ENCODE data around the gene SNRNP70.

Gene SNRNP70

DNA sequence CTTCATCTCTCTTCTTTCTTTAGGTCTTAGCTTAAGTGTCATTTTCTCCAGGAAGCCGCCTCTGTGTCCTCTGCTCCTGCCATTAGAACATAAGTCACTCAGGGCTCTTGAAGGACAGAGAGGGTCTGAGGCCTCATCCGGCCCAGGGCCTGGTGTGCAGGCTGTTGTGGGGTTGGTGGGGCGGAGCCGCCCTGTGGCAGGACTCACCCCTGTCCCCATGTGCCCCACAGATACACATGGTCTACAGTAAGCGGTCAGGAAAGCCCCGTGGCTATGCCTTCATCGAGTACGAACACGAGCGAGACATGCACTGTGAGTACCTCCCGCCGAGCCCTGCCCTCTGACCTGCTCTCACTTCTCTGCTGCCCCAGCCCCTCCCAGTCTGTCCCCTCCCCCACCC, 15.9 kb downstream of the SNRNP70 start:
- no peak for DNase-seq (ENCODE audit: low read depth)

DNA sequence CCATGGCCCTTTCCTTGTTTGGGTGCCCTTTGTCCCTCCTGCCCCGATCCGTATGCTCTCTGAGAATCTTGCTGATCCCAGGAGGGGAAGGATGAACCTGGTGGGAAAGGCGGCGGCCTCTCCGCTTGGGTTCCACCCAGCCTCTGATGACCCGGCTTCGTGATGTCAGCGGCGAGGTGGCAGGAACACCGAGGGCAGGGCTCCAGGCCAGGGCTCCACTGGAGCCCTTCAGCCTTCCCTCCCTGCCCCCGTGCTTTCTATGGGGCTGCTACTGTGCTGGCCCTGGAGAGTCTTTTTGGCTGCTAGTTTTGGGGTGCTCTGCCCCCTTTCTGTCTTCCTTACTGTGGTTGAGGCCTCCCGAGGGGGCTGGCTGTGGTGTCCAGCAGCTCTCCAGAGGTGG, 17.1 kb downstream of the SNRNP70 start:
- no peak for DNase-seq (ENCODE audit: low read depth)

DNA sequence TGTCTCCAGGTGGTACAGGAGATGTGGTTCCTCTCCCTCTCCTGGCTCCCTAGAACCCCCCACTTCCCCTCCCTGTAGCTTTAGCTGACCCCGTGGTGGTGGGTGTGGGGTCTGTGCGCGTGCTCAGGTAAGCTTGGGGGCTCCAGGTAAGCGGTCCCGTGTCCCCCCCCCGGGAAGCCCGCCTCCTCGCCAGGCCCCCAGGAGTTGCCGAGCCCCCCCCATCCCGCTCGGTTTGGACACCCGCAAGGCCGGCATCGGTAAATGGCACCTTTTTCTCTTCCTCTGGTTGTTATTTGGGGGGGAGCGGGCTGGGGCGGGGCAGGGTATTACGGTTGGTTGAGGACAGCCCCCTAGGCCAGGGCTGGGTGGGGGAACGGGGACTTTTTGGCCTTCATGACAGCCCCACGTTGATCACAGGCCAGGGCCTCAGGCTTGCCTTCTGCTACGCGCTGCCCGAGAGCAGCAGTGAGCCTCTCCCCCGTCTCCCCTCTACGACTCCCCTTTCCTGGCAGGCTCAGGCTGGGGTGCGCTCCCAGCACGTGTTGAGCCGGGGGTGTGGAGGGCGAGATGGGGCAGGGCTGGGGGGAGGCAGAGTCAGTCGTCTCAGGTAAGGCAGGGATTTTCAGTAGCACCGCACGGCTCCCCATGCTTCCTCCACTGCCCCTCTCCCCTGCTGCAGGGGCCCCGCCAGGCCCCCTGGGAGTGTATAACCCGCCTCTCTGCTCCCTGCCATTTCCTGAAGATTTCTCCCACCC, 18.3 kb downstream of the SNRNP70 start:
- no peak for DNase-seq (ENCODE audit: low read depth)

DNA sequence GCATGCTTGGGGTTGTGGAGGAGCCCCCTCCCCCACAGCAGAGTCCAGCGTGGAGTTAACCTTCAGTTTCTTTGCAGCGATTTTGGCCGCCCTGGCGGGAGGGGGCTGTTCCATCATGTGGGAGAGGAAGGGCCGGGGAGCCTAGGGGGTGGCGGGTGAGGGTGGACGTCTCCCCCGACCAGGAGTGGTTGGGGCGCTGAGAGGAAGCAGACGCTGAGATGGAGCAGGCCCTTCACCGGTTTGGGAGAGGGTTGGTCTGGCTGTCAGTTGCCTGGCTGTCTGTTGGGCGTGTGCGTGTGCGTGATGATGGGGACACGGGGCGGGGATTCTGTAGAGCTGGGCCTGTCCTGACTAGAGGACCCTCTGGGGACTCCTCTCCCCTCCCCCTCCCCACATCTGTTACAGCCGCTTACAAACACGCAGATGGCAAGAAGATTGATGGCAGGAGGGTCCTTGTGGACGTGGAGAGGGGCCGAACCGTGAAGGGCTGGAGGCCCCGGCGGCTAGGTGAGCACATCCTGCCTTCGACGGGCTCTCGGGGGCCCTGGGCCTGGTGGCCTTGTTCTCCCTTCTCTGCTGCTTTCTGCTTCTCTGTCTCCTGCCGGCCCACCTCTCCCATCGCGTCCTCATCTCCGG, 19.1 kb downstream of the SNRNP70 start:
- DNase-seq (ENCODE audit: low read depth), result no peak

DNA sequence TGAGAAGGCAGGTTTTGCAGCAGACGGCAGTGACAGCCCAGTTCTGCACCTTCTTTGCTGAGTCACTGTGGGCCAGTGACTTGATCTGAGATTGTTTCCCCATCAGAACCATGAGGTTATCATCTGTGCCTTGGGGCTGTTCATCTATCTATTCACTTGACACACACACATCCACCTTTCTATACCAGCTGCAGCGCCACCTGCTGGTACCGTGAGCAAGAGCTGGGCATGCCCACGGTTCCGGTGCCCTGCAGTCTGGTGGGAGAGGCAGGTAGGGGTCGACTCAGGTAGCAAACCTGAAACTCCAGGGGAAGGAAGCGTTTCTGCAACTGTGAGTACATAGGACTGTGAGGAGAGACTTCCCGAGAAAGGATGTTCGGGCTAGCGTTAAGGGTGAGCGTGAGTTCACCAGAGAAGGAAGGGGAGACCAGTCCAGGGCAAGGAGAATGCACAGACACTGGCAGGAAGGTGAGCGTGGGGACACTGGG, 21.4 kb downstream of the SNRNP70 start:
- DNase-seq (ENCODE audit: low read depth), result no peak

DNA sequence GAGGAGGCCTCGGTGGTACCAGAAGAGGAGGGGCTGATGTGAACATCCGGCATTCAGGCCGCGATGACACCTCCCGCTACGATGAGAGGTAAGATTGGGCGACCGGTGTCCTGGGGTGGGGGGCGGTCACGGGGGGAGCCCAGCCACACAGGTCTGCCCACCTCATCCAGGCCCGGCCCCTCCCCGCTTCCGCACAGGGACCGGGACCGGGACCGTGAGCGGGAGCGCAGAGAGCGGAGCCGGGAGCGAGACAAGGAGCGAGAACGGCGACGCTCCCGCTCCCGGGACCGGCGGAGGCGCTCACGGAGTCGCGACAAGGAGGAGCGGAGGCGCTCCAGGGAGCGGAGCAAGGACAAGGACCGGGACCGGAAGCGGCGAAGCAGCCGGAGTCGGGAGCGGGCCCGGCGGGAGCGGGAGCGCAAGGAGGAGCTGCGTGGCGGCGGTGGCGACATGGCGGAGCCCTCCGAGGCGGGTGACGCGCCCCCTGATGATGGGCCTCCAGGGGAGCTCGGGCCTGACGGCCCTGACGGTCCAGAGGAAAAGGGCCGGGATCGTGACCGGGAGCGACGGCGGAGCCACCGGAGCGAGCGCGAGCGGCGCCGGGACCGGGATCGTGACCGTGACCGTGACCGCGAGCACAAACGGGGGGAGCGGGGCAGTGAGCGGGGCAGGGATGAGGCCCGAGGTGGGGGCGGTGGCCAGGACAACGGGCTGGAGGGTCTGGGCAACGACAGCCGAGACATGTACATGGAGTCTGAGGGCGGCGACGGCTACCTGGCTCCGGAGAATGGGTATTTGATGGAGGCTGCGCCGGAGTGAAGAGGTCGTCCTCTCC, 22.6 kb downstream of the SNRNP70 start:
- no peak for DNase-seq (ENCODE audit: low read depth)

DNA sequence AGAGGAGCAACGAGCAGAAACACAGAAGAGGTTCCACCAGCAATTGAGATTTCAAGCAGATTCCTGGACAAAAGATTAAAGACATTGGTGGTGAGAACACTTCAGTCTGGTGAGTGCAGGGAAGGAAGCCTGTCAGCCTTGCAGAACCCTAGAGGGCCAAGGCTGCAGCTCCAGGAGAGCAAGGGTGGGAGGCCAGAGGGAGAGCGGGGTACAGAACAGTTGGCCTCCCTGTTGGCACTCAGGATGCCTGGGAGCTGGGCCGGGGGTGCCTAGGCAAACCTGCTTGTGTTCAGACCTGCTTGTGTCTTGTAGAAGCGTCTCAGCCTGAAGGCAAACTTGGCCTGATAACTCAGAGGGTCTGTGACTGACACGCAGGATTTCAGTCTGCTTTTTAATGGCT, 23.8 kb downstream of the SNRNP70 start:
- DNase-seq (ENCODE audit: low read depth), result no peak

DNA sequence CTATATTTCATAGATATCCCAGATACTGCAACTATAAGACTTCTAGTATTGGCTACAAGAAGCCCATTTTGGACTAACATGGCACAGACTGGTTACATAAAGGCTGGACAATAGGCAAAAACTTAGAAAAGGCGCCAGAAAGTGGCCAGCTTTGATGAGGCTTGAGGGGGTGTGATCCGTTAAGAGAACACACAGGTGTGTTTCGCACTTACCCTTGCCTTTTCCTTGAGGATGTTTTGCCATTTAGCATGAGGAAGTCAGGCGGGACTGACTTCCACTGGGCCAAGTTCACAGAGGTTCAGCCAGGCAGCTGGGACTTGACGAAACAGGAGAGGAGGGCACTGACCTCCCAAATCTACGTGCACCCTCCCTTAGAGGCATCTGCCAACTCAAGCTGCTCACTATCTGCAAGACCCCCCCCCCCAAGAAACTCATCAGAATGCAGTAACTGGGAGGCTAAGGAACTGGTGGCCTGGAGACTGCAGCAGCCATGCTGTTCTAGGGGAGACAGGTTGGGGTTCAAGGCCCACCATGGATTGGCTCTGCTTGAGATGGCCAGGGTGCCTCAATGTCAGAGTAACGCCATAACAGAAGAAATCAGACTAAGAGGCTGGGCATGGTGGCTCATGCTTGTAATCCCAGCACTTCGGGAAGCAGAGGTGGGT, 24.4 kb downstream of the SNRNP70 start:
- DNase-seq (ENCODE audit: low read depth), result no peak

DNA sequence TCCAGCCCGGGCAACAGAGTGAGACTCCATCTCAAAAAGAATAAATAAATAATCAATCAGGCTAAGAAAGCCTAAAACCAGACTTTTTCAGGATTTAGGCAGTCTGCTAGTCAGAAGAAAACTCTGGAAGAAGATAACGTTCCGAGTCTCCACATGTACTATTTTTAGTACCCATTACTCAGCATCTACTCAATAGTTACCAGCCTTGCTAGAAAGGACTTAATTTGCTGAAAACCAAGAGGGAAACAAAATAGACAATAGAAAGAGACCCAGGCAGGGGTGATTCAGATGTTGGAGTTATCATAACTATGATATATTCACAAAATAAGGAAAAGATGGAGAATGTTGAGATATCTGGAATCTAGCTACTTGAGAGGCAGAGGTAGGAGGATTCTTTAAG, 25.3 kb downstream of the SNRNP70 start:
- DNase-seq (ENCODE audit: low read depth), result no peak

DNA sequence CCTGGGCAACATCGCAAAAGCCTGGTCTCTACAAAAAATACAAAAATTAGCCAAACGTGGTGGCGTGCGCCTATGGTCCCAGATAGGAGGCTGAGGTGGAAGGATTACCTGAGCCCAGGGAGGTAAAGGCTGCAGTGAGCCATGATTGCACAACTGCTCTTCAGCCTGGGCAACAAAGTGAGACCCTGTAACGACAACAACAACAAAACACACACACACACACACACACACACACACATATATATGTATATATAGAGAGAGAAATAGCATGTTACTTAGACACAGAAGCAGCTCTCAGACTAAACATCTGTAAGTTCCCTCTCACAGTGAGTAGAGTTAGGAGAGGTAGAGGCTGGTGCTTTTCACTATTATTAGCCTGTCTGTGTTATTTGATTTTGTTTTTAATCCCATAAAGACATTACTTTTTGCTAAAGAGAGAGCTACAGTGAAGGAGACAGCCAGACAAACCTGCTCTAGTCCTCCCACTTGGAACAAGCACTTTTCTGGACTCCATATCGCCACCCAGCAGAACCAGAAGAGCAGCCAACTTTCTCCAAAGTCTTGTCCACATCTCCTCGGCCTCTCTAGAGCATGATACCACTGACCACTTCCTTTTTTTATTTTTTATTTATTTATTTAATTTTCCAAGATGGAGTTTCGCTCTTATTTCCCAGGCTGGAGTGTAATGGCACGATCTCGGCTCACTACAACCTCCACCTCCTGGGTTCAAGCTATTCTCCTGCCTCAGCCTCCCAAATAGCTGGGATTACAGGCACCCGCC, 26.2 kb downstream of the SNRNP70 start:
- DNase-seq (ENCODE audit: low read depth), result no peak

DNA sequence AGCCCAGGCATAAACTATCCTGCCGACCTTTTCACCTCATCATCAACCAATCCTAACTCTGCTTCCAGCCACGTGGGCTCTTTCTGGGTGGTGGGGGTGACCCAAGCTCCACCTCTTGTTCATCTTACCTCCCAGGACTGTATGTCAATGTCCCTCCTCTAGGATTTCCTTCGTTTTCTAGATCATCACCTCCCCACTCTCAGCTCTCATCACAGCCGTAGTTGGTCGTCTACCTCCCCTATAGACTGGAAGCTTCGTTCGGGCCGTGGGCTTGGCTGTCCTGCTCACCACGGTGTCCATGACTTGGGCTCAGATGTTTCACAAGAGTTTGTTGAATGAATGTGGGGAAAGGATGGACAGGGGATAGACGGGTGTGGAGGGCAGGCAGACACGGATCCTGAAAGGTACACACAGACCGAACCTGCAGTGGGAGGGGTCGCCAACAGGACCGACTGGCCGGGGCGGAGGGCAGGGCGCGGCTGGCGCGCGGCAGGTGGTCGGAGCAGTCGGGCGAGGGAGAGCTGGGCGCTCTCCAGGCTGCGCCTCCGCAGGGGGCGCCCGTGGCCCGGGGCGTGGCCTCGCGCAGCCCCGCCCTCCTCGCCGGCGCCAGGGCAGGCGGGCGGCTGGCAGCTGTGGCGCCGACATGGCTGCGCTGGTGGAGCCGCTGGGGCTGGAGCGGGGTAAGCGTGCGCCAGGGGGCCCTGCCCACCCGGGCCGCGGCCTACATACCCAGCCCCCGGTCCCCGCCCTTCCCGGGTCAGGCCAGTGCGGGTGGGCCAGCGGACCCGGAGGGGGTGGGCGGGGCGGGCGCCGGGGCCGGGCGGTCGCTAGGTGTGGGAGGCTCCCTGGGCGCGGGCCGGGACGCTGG, 28.7 kb downstream of the SNRNP70 start, which contains the start of gene LIN7B:
TSS of gene LIN7B (plus strand) at position 609 of the 868 bp plus-strand sequence. CDS start at position 644, 35 bp downstream.
- DNase-seq (ENCODE audit: low read depth), result peak; percentile 63

DNA sequence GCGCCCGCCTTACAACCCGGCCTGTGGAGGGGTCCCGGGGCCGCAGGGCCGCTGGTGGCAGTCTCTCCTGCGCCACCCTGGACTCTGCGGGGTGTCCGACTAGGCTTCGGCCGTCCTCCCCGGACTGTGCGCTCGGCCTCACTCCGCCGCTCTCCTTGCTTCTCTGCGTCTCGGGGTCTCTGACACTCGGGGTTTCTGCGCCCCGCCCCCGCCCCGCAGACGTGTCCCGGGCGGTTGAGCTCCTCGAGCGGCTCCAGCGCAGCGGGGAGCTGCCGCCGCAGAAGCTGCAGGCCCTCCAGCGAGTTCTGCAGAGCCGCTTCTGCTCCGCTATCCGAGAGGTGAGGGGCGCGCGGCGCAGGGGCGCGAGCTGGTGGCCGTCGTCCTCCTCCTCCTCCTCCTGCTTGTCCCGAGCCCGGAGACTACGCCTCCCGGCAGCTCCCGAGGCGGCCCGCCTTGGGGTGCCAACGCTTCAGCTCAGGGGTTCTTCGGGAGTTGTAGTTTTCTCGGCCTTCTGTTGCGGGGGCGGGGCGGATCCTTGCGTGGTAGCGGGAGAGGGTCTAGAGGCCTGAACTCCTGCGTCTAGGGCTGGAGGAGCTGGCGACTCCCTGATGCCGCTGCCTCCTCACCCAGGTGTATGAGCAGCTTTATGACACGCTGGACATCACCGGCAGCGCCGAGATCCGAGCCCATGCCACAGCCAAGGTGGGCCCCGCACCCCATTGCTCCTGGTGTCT, 29.5 kb downstream of the SNRNP70 start:
- no peak for DNase-seq (ENCODE audit: low read depth)

DNA sequence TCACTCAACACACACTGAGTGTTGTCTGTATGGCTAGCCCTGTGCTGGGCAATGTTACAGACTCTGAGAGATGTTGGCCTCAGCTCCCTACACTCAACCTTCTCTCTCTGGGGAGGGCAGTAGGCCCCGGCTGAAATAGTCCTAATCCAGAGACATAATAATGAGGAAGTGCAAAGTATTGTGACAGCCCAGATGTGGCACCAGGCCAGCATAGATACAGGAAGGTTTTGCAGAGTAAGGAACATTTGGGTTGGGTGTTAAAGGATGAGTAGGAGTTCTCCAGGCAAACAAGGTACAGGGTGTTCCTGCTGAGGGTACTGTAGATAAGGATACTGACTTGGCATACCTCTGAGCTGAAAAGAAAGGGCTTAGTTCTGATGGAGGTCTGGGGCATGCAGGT, 31.3 kb downstream of the SNRNP70 start:
- DNase-seq (ENCODE audit: low read depth), result no peak

DNA sequence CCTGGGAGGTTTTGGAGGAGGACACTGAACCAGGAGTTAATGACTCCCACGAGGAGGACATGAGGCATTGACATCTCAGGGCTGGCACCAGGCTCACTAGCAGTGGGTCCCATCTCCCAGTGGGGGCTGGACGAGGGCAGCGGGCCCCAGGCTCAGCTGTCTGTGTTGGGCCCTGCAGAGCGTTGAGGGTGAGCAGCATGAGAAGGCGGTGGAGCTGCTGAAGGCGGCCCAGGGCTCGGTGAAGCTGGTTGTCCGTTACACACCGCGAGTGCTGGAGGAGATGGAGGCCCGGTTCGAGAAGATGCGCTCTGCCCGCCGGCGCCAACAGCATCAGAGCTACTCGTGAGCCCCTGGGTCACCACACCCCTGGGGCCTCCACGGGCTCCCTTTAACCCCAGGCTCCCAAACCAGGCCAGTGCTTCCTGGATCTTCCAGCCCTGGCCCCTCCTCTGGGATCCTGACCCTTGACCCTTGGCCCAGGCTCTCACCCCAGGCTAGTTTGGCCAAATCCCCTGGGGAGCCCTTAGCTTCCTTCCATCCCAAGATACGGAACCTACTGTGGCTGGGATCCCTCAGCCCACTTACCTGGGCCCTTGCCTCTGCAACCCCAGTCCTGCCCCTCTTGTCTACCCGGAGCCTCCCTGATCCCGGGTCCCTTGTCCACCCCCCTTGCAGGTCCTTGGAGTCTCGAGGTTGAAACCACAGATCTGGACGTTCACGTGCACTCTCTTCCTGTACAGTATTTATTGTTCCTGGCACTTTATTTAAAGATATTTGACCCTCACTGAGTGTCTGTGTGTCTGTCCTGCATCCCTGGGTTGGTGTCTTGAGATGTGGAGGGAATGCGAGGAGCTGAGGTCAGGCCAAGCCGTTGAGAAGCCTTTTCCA, 32.7 kb downstream of the SNRNP70 start:
- DNase-seq (ENCODE audit: low read depth), result no peak

DNA sequence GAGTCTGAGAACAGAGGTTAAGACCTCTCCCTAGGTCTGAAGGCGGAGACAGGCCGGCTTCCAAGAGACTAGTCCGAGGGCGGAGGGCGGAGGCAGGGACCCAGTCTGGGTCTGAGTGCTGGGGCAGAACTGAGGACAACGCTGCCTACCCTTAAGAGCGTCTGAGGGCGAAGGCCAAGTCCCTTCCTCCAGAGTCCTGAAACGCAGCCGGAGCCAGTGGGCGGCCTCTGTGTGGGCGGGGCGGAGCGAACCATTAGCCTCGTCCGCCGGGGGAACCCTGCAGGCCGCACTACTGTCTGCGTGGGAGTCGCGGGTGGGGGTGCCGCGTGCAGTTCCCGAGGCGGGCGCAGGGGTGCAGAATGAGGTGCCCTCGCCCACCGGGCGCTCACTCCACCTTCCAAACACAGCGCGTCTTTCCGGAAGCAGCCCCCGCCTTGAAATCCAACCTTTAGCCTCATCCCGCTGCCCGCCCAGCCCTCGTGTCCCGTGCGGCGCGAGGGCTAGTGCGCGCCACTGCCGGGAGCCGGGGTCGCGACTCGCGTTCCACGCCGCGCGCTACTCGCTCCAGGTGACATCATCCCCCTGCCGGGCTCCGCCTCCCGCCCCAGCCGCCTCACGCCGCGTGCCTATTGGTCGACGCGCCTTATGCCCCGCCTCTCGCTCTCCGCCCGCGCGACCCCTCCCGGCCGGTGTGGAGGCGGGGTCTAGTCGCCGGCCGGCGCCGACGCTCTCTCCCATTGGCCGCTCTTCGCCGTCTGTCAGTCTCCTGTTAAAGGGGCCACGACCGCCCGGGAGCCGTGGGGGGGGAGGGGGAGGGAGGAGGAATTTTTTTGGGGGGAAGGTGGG, 33.5 kb downstream of the SNRNP70 start, which contains the start of gene C19orf73:
TSS of gene C19orf73 (minus strand) at position 579 of the 846 bp plus-strand sequence. CDS start at position 458, 121 bp downstream.
- DNase-seq (ENCODE audit: low read depth), result peak; percentile 82

DNA sequence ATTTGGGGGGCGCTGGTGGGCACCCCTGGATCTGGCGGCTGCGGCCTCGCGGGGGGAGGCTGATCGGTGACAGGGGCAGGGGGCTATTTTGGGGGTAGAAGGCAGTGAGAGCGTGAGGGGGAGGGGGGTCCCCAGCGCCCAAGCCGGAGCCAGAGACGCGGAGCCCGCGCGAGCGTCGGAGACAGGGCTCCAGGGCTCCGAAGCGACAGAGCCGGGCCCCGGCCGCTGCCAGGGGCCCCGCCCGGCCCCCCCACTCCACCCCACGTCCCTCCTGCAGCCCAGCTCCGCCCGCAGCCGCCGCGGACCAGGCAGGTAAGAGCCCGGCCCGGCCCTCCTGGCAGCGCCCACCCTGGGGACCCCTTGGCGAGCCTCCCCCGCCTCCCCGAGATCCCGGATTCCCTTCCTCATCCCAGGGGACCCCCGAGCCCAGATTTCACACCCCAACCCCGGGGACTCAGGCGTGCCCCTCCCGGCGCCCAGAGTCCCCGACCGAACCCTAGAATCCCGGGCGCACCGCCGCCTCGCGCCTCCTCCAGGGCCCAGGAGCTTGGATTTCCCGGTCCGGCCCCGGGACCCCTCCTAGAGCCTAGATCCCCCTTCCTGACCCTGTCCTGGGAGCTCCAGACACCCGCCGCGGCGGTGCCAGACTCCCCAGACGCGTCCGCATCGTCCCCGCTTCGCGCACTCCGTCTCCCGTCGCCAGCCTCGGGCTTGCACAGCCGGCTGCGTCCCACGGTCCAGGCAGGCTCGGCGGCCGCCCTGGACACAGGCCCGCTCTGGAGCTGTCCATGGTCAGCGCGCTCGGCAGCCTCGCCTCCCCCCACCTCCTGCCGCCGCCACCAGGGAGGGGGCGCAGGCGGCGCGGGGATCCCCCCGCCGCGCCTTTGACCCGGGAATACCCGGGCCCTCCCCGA, 34.4 kb downstream of the SNRNP70 start, which contains the start of gene PPFIA3:
TSS of gene PPFIA3 (plus strand) at position 134 of the 914 bp plus-strand sequence. CDS start 8,330 bp downstream, outside the sequence.
- no peak for DNase-seq (ENCODE audit: low read depth)

Measured in HS-27A (cell line).